ENCODE data around the gene NCR3LG1.

NCR3LG1 gene

GRCh38 chr11:17405232-17406005, 53.8 kb downstream of the NCR3LG1 start:
- H3K36me3 ChIP-seq: no peaks in the 10 kb centered on the region
- intact Hi-C loops (cut with DNase I; ENCODE audit: low total_unique reads): loop anchor here (2.0 kb wide), 1 partner anchor 19 kb away; no protein-coding TSS in a partner anchor
- DNase-seq: peak; percentile 78 to 95
- H3K4me3 ChIP-seq: peak overlapping the region in 1 of 2 donors; percentile 6
- no peaks in the 10 kb centered on the region for H3K27me3 ChIP-seq
- peaks cover 0 to 22% (median 19%) of the 10 kb centered on the region in 4 donors for H3K4me1 ChIP-seq
- TF ChIP-seq CTCF (IDR thresholded peaks at IDR 0.05): peak; percentile 39 to 49
- no peaks in the 10 kb centered on the region for H3K9me3 ChIP-seq
- peak overlapping the region; percentile 62 to 78 for H3K27ac ChIP-seq

DNA sequence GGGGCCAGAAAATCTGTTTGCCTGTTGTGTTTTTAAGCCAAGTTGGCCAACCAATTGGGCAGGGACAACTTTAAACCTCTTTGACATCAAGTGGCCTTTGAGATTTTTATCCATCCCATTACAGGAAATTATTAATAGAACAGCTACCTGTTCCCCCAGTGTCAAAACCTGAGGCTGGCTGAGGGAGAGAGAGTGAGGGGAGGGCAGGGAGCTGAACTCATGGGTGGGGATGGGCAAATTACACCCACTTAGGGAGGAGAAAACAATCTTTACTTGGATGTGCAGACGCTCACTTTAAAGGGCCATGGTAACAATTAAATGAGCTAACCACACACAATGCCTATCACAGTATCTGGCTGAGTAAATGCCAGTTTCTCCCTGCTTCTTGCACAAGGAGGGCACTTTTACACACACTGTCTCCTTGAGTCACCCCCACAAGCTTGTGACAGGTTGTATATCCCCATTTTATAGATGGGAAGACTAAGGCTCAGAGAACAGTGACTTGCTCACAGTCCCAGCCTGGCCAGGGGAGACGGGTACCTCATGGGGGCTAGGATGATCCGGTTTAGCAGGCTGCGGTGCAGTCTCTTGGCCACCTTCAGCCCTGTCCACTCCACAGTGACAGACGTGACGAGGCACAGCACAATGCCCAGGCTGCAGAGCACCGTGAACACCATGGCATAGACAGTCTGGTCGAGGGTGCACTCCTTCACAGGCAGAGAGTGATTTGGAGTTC, 54.6 kb downstream of the NCR3LG1 start:
- Histone ChIP-seq H3K36me3 (no peaks in the 10 kb centered on the region), H3K4me1 (peaks cover 0 to 22% (median 19%) of the 10 kb centered on the region in 4 donors), H3K27me3 (no peaks in the 10 kb centered on the region), H3K27ac (peak overlapping the region; percentile 62 to 78), H3K4me3 (peak overlapping the region in 1 of 2 donors; percentile 6), H3K9me3 (no peaks in the 10 kb centered on the region)
- DNase-seq: no peak
- no peak for TF ChIP-seq CTCF (IDR thresholded peaks at IDR 0.05)
- intact Hi-C loops (cut with DNase I; ENCODE audit: low total_unique reads): loop anchor here (2.0 kb wide), 1 partner anchor 19 kb away; no protein-coding TSS in a partner anchor

DNA sequence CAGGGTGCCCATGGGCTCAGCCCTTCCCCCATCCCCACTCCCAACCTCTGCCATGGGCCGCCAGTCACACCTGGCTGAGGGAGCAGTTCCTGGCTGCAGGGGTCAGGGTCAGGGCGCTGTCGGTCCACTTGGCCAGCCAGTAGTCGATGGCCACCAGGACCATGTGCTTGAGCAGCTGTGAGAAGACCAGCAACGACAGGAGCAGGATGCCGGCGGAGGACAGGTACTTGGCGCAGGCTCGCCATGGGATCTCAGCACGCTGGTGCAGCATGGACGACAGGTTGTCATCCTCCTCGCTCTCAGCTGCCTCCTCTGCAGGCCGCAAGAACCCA, 55.2 kb downstream of the NCR3LG1 start:
- Histone ChIP-seq H3K27me3 (no peaks in the 10 kb centered on the region), H3K9me3 (no peaks in the 10 kb centered on the region), H3K4me3 (no peak overlapping the region), H3K4me1 (peaks cover 0 to 22% (median 19%) of the 10 kb centered on the region in 4 donors), H3K27ac (peak overlapping the region; percentile 62 to 78), H3K36me3 (no peaks in the 10 kb centered on the region)
- TF ChIP-seq CTCF (IDR thresholded peaks at IDR 0.05): no peak
- DNase-seq: no peak
- intact Hi-C loops (cut with DNase I; ENCODE audit: low total_unique reads): loop anchor here (2.0 kb wide), 1 partner anchor 20 kb away; no protein-coding TSS in a partner anchor

DNA sequence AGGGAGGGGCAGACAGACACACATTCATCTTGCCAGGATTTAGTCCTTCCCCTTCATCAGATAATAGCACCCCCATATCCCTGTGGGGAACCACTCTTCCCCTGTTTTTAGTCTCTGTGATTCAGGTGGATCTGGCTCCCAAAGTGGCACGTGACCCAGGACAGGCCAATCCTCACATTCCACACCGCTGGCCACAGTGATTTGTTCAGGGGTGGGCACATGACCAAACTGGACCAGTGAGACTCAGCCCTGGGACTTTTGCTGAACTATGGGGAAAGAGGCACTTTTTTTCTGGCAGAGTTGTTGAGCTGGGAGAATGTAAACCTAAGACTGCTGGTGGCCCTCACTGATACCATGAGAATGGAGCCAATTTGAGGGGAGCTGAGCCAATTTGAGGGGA, 56.0 kb downstream of the NCR3LG1 start:
- intact Hi-C loops (cut with DNase I; ENCODE audit: low total_unique reads): loop anchor here (2.0 kb wide), 1 partner anchor 21 kb away; no protein-coding TSS in a partner anchor
- Histone ChIP-seq H3K9me3 (no peaks in the 10 kb centered on the region), H3K4me3 (no peak overlapping the region), H3K36me3 (no peaks in the 10 kb centered on the region), H3K27me3 (no peaks in the 10 kb centered on the region), H3K27ac (peak overlapping the region in 1 of 2 donors; percentile 78), H3K4me1 (peaks cover 0 to 22% (median 19%) of the 10 kb centered on the region in 4 donors)
- DNase-seq: no peak
- TF ChIP-seq CTCF (IDR thresholded peaks at IDR 0.05): no peak

DNA sequence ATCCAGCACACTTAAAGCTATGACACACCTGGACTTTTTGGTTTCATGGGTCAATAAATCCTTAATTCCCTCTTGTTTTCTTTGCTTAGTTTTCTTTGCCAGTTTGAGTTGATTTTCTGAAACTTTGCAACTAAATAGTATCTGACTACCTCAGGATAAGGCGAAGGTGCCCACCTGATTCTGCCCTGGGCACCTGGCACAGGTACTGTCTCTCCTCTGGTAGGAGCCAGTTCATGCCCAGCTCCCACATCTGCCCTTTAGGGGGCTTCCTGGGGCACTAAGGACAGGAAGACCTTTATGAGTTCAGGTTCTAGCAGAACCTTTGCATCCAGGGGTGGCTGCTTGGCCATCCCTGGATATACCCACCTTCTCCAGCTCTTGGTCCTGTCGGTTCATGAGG, 56.4 kb downstream of the NCR3LG1 start:
- Histone ChIP-seq H3K4me3 (no peak overlapping the region), H3K36me3 (no peaks in the 10 kb centered on the region), H3K27ac (no peak overlapping the region), H3K4me1 (peaks cover 0 to 22% (median 19%) of the 10 kb centered on the region in 4 donors), H3K27me3 (no peaks in the 10 kb centered on the region), H3K9me3 (no peaks in the 10 kb centered on the region)
- no peak for DNase-seq
- TF ChIP-seq CTCF (IDR thresholded peaks at IDR 0.05): no peak
- intact Hi-C loops (cut with DNase I; ENCODE audit: low total_unique reads): no loop called here

Measured in tibial artery (tissue), 4 donors.